ENCODE data around the gene TECR. TPM values are rescaled to one million over a fixed set of nuclear protein-coding genes. Genes with fewer than 3 reads are reported as not detected.

TECR gene, protein sequence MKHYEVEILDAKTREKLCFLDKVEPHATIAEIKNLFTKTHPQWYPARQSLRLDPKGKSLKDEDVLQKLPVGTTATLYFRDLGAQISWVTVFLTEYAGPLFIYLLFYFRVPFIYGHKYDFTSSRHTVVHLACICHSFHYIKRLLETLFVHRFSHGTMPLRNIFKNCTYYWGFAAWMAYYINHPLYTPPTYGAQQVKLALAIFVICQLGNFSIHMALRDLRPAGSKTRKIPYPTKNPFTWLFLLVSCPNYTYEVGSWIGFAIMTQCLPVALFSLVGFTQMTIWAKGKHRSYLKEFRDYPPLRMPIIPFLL
- 25.9 and 54.9 TPM in 2 replicates for total RNA-seq (2016; rRNA removed; fragmentation: Illumina TruSeq; extraction: Trizol)
- 25.1 and 26.1 TPM in 2 replicates for total RNA-seq (2016; cell fraction: cytosol; rRNA removed; fragmentation: Illumina TruSeq; extraction: Trizol; ENCODE audit: low read depth)
- total RNA-seq (2016; cell fraction: insoluble cytoplasmic fraction; rRNA removed; fragmentation: Illumina TruSeq; extraction: Trizol): 24.8 and 55.4 TPM in 2 replicates
- total RNA-seq (2016; cell fraction: membrane; rRNA removed; fragmentation: Illumina TruSeq; extraction: Trizol): 23.9 and 26.8 TPM in 2 replicates
- 68.9 and 76.1 TPM in 2 replicates for total RNA-seq (2016; cell fraction: nucleus; rRNA removed; fragmentation: Illumina TruSeq; extraction: Trizol)
- polyA plus RNA-seq (2011; rRNA removed): 121 and 137 TPM in 2 replicates
- polyA plus RNA-seq (2011; cell fraction: cytosol; rRNA removed): 131 and 134 TPM in 2 replicates
- 178 and 205 TPM in 2 replicates for polyA plus RNA-seq (2011; cell fraction: nucleus; rRNA removed)
- 94.0 and 122 TPM in 2 replicates for polyA plus RNA-seq (2012)
- polyA plus RNA-seq (2016; cell fraction: cytosol; fragmentation: Illumina TruSeq; extraction: Trizol; ENCODE audit: low read depth): 70.2 and 77.8 TPM in 2 replicates
- polyA plus RNA-seq (2016; cell fraction: insoluble cytoplasmic fraction; fragmentation: Illumina TruSeq; extraction: Trizol; ENCODE audit: low read depth): 52.7 and 78.7 TPM in 2 replicates
- polyA plus RNA-seq (2016; cell fraction: membrane; fragmentation: Illumina TruSeq; extraction: Trizol; ENCODE audit: low read depth): 63.3 and 69.9 TPM in 2 replicates
- polyA plus RNA-seq (2016; cell fraction: nucleus; fragmentation: Illumina TruSeq; extraction: Trizol; ENCODE audit: insufficient read depth, low read depth): 231 and 244 TPM in 2 replicates
- 243 and 582 TPM in 2 replicates for polyA minus RNA-seq (2011; rRNA and poly(A)+ RNA removed; ENCODE audit: low replicate concordance)
- 99.1 and 118 TPM in 2 replicates for polyA minus RNA-seq (2011; cell fraction: cytosol; rRNA and poly(A)+ RNA removed)
- polyA minus RNA-seq (2011; cell fraction: nucleus; rRNA and poly(A)+ RNA removed): 62.2 and 64.2 TPM in 2 replicates
- percentile 68 among the genes with signal in this experiment for Bru-seq, nascent RNA
- BruChase-seq, experiment 1, labeled RNA remaining after a 6-hour chase: percentile 72 among the genes with signal in this experiment
- BruChase-seq, experiment 2, labeled RNA remaining after a 2-hour chase: percentile 75 among the genes with signal in this experiment
- long read RNA-seq, experiment 1, transcript TECR-226 (13 exons, 1,170 nt): minor isoform, 12 of 238 reads
- long read RNA-seq, experiment 1, transcript TECR-201 (13 exons, 1,171 nt): major isoform, 190 of 238 reads
- long read RNA-seq, experiment 1, partial matches to known transcripts: 7 of 238 reads
- long read RNA-seq, experiment 1, other reads (novel, unspliced or antisense): 22 of 238 reads
- long read RNA-seq, experiment 2, transcript TECR-201 (13 exons, 1,171 nt): major isoform, 319 of 465 reads
- long read RNA-seq, experiment 2, transcript TECR-210 (12 exons, 1,164 nt): minor isoform, 5 of 465 reads
- long read RNA-seq, experiment 2, transcript TECR-226 (13 exons, 1,170 nt): minor isoform, 13 of 465 reads
- long read RNA-seq, experiment 2, transcript TECR-207 (12 exons, 1,188 nt): minor isoform, 6 of 465 reads
- long read RNA-seq, experiment 2, partial matches to known transcripts: 34 of 465 reads
- long read RNA-seq, experiment 2, other reads (novel, unspliced or antisense): 78 of 465 reads

DNA sequence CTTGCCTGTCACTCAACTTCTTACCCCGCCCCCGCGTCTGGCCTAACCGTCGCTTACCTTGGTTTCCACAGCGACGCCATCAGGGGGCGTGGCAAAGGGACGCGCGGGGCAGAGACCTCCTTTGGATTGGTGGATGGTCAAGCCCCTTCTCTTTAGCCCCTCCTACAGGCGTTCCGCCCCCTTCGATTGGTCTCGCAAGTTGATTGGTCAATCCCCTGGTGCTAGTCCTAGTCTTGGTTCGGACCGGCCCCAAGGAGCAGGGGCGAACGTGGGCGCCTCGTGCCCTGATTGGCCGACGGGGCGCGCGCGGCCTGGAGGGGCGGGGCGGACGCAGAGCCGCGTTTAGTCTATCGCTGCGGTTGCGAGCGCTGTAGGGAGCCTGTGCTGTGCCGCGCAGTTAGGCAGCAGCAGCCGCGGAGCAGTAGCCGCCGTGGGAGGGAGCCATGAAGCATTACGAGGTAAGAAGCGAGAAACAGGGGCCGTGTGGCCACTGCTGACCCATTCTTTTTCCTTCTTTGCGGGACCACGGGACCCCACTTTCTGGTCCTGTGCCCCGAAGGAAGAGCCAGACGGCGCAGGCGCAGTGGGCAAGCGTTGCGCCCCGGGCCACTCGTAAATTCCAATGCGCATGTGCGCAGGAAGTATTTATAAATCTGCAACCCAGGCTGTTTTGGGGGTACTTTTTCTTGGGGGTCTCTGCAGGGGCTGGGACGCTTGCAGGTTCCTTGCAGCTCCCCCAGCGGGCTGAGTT lies at the start of gene TECR:
TSS of gene TECR (plus strand) at position 341 of the 751 bp plus-strand sequence. CDS start at position 444, 103 bp downstream.
- Histone ChIP-seq H2AFZ (ENCODE audit: low read length) (peak within 1 kb of the TSS; percentile 73), H3K27ac (ENCODE audit: extremely low read length, insufficient read depth, low read length) (peak within 1 kb of the TSS; percentile 82), H4K20me1 (ENCODE audit: insufficient read depth, low read length) (no peaks in the 10 kb centered on the region), H3K9me3 (ENCODE audit: low read length) (no peaks in the 10 kb centered on the region), H3K9ac (ENCODE audit: insufficient read depth, low read depth, low read length) (peak within 1 kb of the TSS; percentile 85), H3K36me3 (replicated peaks in 1 of 2; ENCODE audit: control insufficient read depth in 1 of 2, insufficient read depth in 2 of 2, low read length in 2 of 2) (peaks cover 0 to 6% of the 10 kb centered on the region in 2 experiments; a peak in 2 of 5 replicates), H3K27me3 (ENCODE audit: control insufficient read depth in 1 of 2, insufficient read depth in 2 of 2, low read length in 2 of 2) (no peaks in the 10 kb centered on the region; a peak in 1 of 5 replicates), H3K4me3 (replicated peaks in 1 of 3; ENCODE audit: insufficient read depth in 1 of 3, low read depth in 2 of 3, low read length in 3 of 3) (peak within 1 kb of the TSS; percentile 78 to 89 (median 85)), H3K4me2 (ENCODE audit: low read depth, low read length) (peak within 1 kb of the TSS; percentile 88), H3K79me2 (ENCODE audit: insufficient read depth, low read length) (peaks cover 38% of the 10 kb centered on the region), H3K4me1 (ENCODE audit: insufficient read depth, low read length) (peaks cover 28% of the 10 kb centered on the region)
- TSS peak; percentile 80 for BruUV-seq (replicated peaks)
- FAIRE-seq: peak; percentile 93
- intact Hi-C loops (cut with micrococcal nuclease; ENCODE audit: unreplicated experiment): loop anchor here (1.0 kb wide), 1 partner anchor 9 kb away; no protein-coding TSS in a partner anchor
- peak; percentile 99 for DNase-seq (ENCODE audit: low spot score)
- CTCF ChIA-PET (ENCODE audit: low intra/inter-chr PET ratio, low total read pairs): no interaction called here
- POLR2A ChIA-PET: interaction anchor here (0.5 to 3.6 kb wide), 4 partner anchors 10 to 400 kb away, joined by 4 to 39 read pairs (median 4); partner anchors contain the start of gene DNAJB1
- under 1% methylated on average over 28 of the region's 59 CpGs for WGBS (ENCODE audit: low lambda C conversion rate)
- peak; percentile 98 for ATAC-seq
- in situ Hi-C loops (cut with HindIII; ENCODE audit: extremely low pct_ligation_motif_present, low pct_unique_long_range_greater_than_20kb): no loop called here
- no peak for TF ChIP-seq ZNF788 (CRISPR knock-in tag; IDR thresholded peaks at IDR 0.05; ENCODE audit: borderline replicate concordance)
- TF ChIP-seq, protein P1, sequence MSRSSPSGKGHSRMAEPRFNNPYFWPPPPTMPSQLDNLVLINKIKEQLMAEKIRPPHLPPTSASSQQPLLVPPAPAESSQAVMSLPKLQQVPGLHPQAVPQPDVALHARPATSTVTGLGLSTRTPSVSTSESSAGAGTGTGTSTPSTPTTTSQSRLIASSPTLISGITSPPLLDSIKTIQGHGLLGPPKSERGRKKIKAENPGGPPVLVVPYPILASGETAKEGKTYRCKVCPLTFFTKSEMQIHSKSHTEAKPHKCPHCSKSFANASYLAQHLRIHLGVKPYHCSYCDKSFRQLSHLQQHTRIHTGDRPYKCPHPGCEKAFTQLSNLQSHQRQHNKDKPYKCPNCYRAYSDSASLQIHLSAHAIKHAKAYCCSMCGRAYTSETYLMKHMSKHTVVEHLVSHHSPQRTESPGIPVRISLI (CRISPR knock-in tag; IDR thresholded peaks at IDR 0.05; ENCODE audit: borderline replicate concordance): peak; percentile 10; the same call in 1 of the 2 replicates
- TF ChIP-seq NFE2 (CRISPR knock-in tag; IDR thresholded peaks at IDR 0.05): no peak
- TF ChIP-seq NR3C1 (CRISPR knock-in tag; IDR thresholded peaks at IDR 0.05): no peak
- TF ChIP-seq, protein P2, sequence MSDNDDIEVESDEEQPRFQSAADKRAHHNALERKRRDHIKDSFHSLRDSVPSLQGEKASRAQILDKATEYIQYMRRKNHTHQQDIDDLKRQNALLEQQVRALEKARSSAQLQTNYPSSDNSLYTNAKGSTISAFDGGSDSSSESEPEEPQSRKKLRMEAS (IDR thresholded peaks at IDR 0.05): peak; percentile 39; the same call in 1 of the 2 replicates
- TF ChIP-seq ZNF766 (CRISPR knock-in tag; IDR thresholded peaks at IDR 0.05; ENCODE audit: borderline replicate concordance): no peak
- TF ChIP-seq FOXJ3 (CRISPR knock-in tag; IDR thresholded peaks at IDR 0.05; ENCODE audit: borderline replicate concordance): no peak
- no peak for TF ChIP-seq MBNL3 (CRISPR knock-in tag; conservative IDR thresholded peaks at IDR 0.05)
- TF ChIP-seq ZFY (CRISPR knock-in tag; IDR thresholded peaks at IDR 0.05): peak; percentile 79
- TF ChIP-seq IRX3 (CRISPR knock-in tag; IDR thresholded peaks at IDR 0.05; ENCODE audit: borderline replicate concordance, low read depth): no peak
- TF ChIP-seq U2AF2 (IDR thresholded peaks at IDR 0.05; ENCODE audit: low read depth, low read length): no peak
- no peak; the same call in 1 of the 2 replicates for TF ChIP-seq ZNF331 (CRISPR knock-in tag; IDR thresholded peaks at IDR 0.05)
- TF ChIP-seq CEBPB (IDR thresholded peaks at IDR 0.05; ENCODE audit: borderline replicate concordance, low read depth, low read length): peak; percentile 55; the same call in 1 of the 2 replicates
- peak; percentile 29; the same call in 1 of the 2 replicates for TF ChIP-seq ETV6 (CRISPR knock-in tag; conservative IDR thresholded peaks at IDR 0.05)
- no peak for TF ChIP-seq PAWR (CRISPR knock-in tag; IDR thresholded peaks at IDR 0.05; ENCODE audit: borderline replicate concordance)
